Transverse colon (tissue), 3 donors: ENCODE data around the gene PAK1.

Experiments used
- CTCF ChIP-seq, 5 experiments: fragments of 200-600 bp in 3 of 5; fragments of 450-650 bp in 2 of 5; sonication (generic) in 3 of 5; IDR thresholded peaks; 1 replicate in 2 of 5; 2 replicates in 3 of 5; pipeline ENCODE4 v1.5.1; 2016 to 2017; ENCODE audit warnings: antibody characterized with exemption in 5 of 5, inconsistent platforms in 3 of 5, mild to moderate bottlenecking in 2 of 5, moderate library complexity in 1 of 5
- EP300 ChIP-seq: sonication (generic); formaldehyde crosslinking; IDR thresholded peaks from one replicate; pipeline ENCODE4 v1.6.1; 2017; ENCODE audit warnings: antibody characterized with exemption, low read depth

DNA sequence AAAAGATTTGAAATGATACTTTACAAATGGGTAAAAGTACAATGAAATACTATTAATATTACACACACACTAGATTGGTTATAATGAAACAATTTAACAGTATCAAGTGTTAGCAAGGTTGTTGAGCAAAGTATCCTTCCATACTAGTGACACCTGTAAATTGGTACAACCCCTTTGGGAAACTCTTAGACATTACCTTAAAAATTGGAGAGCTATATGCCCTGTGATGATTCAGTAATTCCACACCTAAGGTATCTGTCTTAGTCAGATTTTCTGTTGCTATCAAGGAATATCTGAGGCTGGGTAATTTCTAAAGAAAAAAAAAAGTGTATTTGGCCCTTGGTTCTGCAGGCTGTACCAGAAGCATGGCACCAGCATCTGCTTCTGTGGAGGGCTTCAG, 165.1 kb downstream of the PAK1 start:
- TF ChIP-seq CTCF (IDR thresholded peaks at IDR 0.05) (no peak), EP300 (no peak)
